Esophagus squamous epithelium (tissue), 4 donors: ENCODE measurements around the gene KLHDC9.

Experiments
- POLR2A ChIP-seq, 4 donors: fragments of 450-650 bp; IDR thresholded peaks; one replicate each; pipeline ENCODE4 v1.6.1; 2017; ENCODE audit warnings: antibody characterized with exemption in 4 of 4, mild to moderate bottlenecking in 4 of 4, moderate library complexity in 3 of 4
- TF ChIP-seq, protein P1 (sequence below), 6 experiments: fragments of 450-650 bp in 4 of 6; fragments of 200-600 bp in 2 of 6; sonication (generic) in 2 of 6; IDR thresholded peaks; one replicate each; pipeline ENCODE4 v1.5.1; 2016 to 2019; ENCODE audit warnings: antibody characterized with exemption in 6 of 6, mild to moderate bottlenecking in 4 of 6, moderate library complexity in 4 of 6

DNA sequence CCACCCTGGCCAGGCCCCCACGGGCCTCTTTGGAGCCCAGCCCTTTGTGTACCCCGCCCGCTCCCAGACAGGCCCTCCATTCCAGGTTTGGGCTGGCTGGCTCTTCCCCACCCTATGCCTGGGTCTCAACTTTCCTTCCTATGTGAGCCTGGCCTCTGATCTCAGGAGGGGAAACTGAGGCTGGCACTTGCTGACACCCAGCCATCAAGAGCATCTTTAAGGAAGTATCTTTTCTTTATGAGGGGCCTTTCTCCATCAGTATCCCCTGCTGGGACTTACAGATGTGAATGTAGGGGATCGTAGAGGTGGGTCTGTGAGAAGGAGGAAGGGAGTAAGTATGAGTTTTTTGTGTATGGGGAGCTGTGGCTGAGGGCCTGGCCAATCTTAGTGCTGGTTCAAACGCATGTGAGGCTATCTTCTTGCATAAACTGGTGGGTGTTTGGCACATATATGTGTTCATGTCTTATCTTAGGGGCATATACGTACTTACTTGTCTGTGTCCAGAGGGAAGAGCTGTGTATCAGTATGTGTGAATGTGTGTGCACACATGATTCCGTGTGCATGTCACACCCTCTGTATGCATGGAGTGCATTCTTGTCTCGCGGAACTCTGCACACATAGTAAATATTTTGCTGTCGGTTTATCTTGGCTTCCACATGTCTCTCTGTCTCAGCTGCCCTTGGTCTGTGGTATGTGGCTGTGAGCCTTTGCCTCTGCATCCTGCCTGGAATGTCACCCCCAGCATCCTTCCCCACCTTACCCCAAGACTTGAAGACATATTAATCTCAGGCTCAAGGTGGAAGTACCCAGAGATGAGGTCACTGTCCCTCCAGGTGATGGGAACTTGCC, 14.2 kb upstream of the KLHDC9 start:
- TF ChIP-seq, protein P1, sequence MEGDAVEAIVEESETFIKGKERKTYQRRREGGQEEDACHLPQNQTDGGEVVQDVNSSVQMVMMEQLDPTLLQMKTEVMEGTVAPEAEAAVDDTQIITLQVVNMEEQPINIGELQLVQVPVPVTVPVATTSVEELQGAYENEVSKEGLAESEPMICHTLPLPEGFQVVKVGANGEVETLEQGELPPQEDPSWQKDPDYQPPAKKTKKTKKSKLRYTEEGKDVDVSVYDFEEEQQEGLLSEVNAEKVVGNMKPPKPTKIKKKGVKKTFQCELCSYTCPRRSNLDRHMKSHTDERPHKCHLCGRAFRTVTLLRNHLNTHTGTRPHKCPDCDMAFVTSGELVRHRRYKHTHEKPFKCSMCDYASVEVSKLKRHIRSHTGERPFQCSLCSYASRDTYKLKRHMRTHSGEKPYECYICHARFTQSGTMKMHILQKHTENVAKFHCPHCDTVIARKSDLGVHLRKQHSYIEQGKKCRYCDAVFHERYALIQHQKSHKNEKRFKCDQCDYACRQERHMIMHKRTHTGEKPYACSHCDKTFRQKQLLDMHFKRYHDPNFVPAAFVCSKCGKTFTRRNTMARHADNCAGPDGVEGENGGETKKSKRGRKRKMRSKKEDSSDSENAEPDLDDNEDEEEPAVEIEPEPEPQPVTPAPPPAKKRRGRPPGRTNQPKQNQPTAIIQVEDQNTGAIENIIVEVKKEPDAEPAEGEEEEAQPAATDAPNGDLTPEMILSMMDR (IDR thresholded peaks at IDR 0.05), result no peak
- TF ChIP-seq POLR2A (IDR thresholded peaks at IDR 0.05), result no peak
